BLaER1 (cell line): Measurements from ENCODE around the gene ALB.
"Not testable (repeated sequence)": the region's sequence is repeated elsewhere in the genome, so short reads cannot be mapped to it uniquely, and the experiment has no call there.

Experiments
- H3K27ac ChIP-seq: shearing (Covaris generic); formaldehyde crosslinking; 2 replicates; pipeline ENCODE4 v1.8.1; 2022
- H3K27me3 ChIP-seq: shearing (Covaris generic); formaldehyde crosslinking; 2 replicates; pipeline ENCODE4 v1.8.1; 2022
- H3K36me3 ChIP-seq: shearing (Covaris generic); formaldehyde crosslinking; 2 replicates; pipeline ENCODE4 v1.8.1; 2022
- H3K4me1 ChIP-seq: shearing (Covaris generic); formaldehyde crosslinking; 2 replicates; pipeline ENCODE4 v1.8.1; 2022
- H3K4me2 ChIP-seq: shearing (Covaris generic); formaldehyde crosslinking; 2 replicates; pipeline ENCODE4 v1.8.1; 2022
- H3K4me3 ChIP-seq: shearing (Covaris generic); formaldehyde crosslinking; 2 replicates; pipeline ENCODE4 v1.8.1; 2022
- H3K9ac ChIP-seq: shearing (Covaris generic); formaldehyde crosslinking; 2 replicates; pipeline ENCODE4 v1.8.1; 2022
- H3K9me3 ChIP-seq: shearing (Covaris generic); formaldehyde crosslinking; 2 replicates; pipeline ENCODE4 v1.8.1; 2022
- H4K20me1 ChIP-seq: shearing (Covaris generic); formaldehyde crosslinking; 2 replicates; pipeline ENCODE4 v1.8.1; 2022
- Cebpa-rat ChIP-seq: shearing (Covaris generic); IDR thresholded peaks from 2 replicates; pipeline ENCODE4 v1.8.1; 2022

The ALB gene

DNA sequence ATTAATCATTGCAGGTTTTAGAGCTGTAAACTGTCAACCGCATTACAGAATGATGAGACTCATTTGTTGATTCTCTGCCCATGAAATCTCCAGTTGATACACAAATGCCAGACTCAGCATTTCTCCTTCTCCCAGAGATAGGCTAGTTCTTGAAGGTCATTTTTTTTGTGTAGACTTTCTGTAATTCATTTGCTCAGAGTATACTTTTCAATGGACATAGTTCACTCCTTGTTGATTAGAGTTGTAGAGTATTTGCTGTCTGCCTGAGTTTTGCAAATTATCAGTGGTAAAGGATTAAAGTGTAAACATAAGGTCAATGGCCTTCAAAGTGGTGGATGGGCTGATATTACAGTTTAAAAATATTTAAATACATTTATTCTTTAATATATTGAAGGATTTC lies 15.2 kb upstream of the ALB start:
- no peak for TF ChIP-seq Cebpa-rat
- no peaks in the 10 kb centered on the region for H4K20me1 ChIP-seq

DNA sequence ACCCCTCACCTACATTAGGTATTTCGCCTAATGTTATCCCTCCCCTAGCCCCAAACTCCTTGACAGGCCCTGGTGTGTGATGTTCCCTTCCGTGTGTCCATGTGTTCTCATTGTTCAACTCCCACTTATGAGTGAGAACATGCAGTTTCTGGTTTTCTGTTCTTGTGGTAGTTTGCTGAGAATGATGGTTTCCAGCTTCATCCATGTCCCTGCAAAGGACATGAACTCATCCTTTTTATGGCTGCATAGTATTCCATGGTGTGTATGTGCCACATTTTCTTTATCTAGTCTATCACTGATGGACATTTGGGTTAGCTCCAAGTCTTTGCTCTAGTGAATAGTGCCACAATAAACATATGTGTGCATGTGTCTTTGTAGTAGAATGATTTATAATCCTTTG lies 14.4 kb upstream of the ALB start:
- H3K4me2 ChIP-seq, H3K4me1 ChIP-seq, H4K20me1 ChIP-seq, H3K9me3 ChIP-seq, H3K4me3 ChIP-seq, H3K27ac ChIP-seq, H3K36me3 ChIP-seq, H3K9ac ChIP-seq, H3K27me3 ChIP-seq: not testable (repeated sequence)

More for the DNA sequence above, 15.2 kb upstream of the ALB start:
- no peak overlapping the region for H3K9ac ChIP-seq
- H3K4me3 ChIP-seq: no peak overlapping the region
- no peak overlapping the region for H3K27ac ChIP-seq
- H3K9me3 ChIP-seq: no peaks in the 10 kb centered on the region
- no peak overlapping the region for H3K4me2 ChIP-seq
- no peaks in the 10 kb centered on the region for H3K36me3 ChIP-seq
- H3K4me1 ChIP-seq: no peaks in the 10 kb centered on the region
- H3K27me3 ChIP-seq: no peaks in the 10 kb centered on the region

DNA sequence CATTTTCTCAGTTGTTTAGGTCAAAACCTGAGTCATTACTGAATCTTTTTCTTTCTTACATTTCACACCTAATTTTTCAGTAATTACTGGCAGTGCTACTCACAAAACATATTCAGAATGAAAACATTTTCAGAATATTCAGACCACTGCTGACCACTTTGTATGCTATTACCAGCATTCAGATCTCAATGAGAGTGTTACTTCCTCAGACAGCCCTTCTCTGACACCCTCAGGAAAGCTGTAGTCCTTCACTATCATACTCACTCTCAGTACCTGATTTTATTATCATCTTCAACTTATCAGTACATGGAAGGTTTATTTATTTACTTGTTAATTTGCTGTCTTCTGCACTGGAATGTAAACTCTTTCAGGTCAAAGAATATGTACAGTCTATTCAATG lies 12.3 kb upstream of the ALB start:
- no peak overlapping the region for H3K4me3 ChIP-seq
- H3K4me1 ChIP-seq: no peaks in the 10 kb centered on the region
- H3K9ac ChIP-seq: no peak overlapping the region
- H3K27me3 ChIP-seq: no peaks in the 10 kb centered on the region
- no peak overlapping the region for H3K4me2 ChIP-seq
- H3K9me3 ChIP-seq: no peaks in the 10 kb centered on the region
- H3K27ac ChIP-seq: no peak overlapping the region
- no peaks in the 10 kb centered on the region for H4K20me1 ChIP-seq
- H3K36me3 ChIP-seq: no peaks in the 10 kb centered on the region
- no peak for TF ChIP-seq Cebpa-rat

DNA sequence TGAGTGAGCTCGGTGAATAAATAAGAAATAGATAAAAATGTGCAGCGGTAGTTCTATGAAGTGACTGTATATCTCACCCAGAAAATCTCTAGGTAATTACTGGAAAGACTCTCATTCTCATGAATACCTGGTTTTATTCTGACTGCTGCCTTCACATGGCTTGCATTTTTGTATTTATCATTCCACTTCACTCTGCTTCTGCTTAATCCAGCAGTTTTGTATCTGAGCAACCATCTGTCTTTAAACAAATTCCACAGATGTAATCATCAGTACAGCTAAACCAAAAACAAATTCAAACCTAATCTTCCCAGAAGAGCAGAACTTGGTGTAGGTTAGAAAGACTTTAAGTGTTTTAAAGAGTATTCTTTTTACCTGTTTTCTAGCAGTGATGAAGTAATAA lies 11.2 kb upstream of the ALB start:
- Histone ChIP-seq H3K27ac (no peak overlapping the region), H3K36me3 (no peaks in the 10 kb centered on the region), H3K9ac (no peak overlapping the region), H3K4me1 (no peaks in the 10 kb centered on the region), H3K27me3 (no peaks in the 10 kb centered on the region), H3K4me3 (no peak overlapping the region), H4K20me1 (no peaks in the 10 kb centered on the region), H3K4me2 (no peak overlapping the region), H3K9me3 (no peaks in the 10 kb centered on the region)
- TF ChIP-seq Cebpa-rat: no peak

DNA sequence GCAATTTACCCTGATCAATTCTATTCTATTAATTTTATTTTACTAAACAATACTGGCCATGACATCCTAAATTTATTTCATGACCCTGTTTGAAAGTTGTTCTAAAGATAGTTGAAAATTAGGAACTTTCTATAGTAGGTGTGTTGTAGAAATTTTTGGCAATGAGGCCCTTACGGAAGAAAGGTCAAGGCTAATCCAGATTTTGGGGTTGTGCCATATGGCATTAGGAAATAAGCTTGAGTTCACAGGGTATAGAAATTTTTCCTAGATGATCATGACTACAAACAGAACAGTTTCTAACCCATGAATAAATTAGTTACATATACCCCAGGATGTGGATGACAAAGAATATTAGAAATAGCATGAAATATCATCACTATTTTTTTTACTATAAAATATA lies 7.8 kb upstream of the ALB start:
- TF ChIP-seq Cebpa-rat: no peak
- Histone ChIP-seq H3K4me1 (no peaks in the 10 kb centered on the region), H3K27me3 (no peaks in the 10 kb centered on the region), H4K20me1 (no peaks in the 10 kb centered on the region), H3K27ac (no peak overlapping the region), H3K36me3 (no peaks in the 10 kb centered on the region), H3K9me3 (no peaks in the 10 kb centered on the region), H3K4me3 (no peak overlapping the region), H3K9ac (no peak overlapping the region), H3K4me2 (no peak overlapping the region)

DNA sequence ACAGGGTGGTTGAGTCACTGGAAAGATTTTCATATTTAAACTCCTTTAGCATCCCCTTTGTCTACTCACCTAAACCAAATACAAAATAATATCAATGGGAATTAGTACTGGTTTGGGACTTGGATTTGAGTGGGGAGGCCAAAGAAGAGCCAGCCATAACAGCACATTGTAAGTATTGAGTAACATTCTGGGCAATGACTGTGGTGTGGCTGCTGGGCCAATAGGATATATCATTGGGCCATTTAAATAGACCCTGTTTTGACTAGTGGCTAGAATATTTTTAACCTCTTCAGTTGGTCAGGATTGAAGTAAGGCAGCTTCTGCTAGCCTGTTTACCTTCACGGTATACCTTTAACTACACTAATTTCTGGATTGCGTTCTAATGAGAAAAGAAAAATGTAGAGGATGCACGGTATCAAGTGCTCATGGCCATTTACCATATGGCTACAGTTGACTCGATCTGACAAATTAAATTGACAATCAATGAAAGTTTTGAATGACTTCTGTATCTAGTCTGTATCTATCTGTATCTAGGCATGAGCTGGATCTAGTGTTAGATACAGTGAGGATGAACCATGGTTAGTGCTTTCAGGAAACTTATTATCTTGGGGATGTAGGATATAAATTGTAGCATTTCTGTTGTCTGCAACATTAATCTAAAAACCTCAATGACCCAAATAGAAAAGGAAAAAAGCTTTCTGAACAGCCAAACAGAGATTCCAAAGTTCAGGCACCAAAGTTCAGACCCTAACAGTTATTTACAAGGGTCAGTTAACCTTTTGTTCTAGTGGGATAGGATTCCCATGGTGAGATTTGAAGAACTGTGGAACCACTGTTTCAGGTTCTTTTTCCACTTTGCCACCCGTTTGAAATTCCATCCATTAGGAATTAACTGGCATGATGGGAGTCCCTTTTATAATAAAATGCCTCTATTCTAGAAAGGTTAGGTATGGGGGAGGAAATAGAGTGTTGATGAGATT lies 6.8 kb upstream of the ALB start:
- no peaks in the 10 kb centered on the region for H3K27me3 ChIP-seq
- H3K4me2 ChIP-seq: no peak overlapping the region
- no peaks in the 10 kb centered on the region for H3K36me3 ChIP-seq
- H3K4me3 ChIP-seq: no peak overlapping the region
- no peak overlapping the region for H3K27ac ChIP-seq
- TF ChIP-seq Cebpa-rat: no peak
- H3K9ac ChIP-seq: no peak overlapping the region
- H4K20me1 ChIP-seq: no peaks in the 10 kb centered on the region
- H3K4me1 ChIP-seq: no peaks in the 10 kb centered on the region
- H3K9me3 ChIP-seq: no peaks in the 10 kb centered on the region

DNA sequence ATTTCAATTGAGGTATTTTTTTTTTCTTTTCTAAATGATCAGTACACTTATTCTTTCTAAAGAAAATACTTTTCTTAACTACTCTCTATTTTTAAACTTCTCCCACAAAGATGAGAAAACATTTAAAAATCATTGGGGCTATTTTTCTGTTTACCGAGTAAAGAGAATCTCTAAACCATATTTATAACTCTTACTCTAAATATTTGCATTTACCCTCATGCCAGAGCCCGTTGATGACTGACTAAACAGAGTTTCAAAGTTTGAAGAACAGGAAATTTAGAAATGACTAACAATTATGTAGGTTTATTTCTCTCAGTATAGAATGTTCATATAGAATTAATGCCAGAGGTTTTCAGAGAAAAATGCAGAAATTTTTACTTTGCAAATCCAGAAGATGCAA lies 2.7 kb upstream of the ALB start:
- TF ChIP-seq Cebpa-rat: no peak
- Histone ChIP-seq H3K4me3 (no peak overlapping the region), H3K9ac (no peak overlapping the region)

DNA sequence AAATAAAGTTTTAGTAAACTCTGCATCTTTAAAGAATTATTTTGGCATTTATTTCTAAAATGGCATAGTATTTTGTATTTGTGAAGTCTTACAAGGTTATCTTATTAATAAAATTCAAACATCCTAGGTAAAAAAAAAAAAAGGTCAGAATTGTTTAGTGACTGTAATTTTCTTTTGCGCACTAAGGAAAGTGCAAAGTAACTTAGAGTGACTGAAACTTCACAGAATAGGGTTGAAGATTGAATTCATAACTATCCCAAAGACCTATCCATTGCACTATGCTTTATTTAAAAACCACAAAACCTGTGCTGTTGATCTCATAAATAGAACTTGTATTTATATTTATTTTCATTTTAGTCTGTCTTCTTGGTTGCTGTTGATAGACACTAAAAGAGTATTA lies 370 bp downstream of the ALB start:
- no peaks in the 10 kb centered on the region for H3K9me3 ChIP-seq
- H3K4me3 ChIP-seq: no peak overlapping the region
- H3K27ac ChIP-seq: no peak overlapping the region
- no peak overlapping the region for H3K4me2 ChIP-seq
- H4K20me1 ChIP-seq: no peaks in the 10 kb centered on the region
- no peaks in the 10 kb centered on the region for H3K4me1 ChIP-seq
- no peaks in the 10 kb centered on the region for H3K27me3 ChIP-seq
- TF ChIP-seq Cebpa-rat: no peak
- no peaks in the 10 kb centered on the region for H3K36me3 ChIP-seq
- no peak overlapping the region for H3K9ac ChIP-seq

More for the DNA sequence above, 2.7 kb upstream of the ALB start:
- H4K20me1 ChIP-seq: no peaks in the 10 kb centered on the region
- no peaks in the 10 kb centered on the region for H3K27me3 ChIP-seq
- H3K36me3 ChIP-seq: no peaks in the 10 kb centered on the region
- no peaks in the 10 kb centered on the region for H3K9me3 ChIP-seq
- no peak overlapping the region for H3K27ac ChIP-seq
- no peak overlapping the region for H3K4me2 ChIP-seq
- no peaks in the 10 kb centered on the region for H3K4me1 ChIP-seq

DNA sequence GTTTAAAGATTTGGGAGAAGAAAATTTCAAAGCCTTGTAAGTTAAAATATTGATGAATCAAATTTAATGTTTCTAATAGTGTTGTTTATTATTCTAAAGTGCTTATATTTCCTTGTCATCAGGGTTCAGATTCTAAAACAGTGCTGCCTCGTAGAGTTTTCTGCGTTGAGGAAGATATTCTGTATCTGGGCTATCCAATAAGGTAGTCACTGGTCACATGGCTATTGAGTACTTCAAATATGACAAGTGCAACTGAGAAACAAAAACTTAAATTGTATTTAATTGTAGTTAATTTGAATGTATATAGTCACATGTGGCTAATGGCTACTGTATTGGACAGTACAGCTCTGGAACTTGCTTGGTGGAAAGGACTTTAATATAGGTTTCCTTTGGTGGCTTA lies 1.1 kb downstream of the ALB start:
- Histone ChIP-seq H3K27ac (no peak overlapping the region), H3K4me3 (no peak overlapping the region), H3K9me3 (no peaks in the 10 kb centered on the region), H3K36me3 (no peaks in the 10 kb centered on the region), H3K4me1 (no peaks in the 10 kb centered on the region), H3K9ac (no peak overlapping the region), H3K27me3 (no peaks in the 10 kb centered on the region), H4K20me1 (no peaks in the 10 kb centered on the region), H3K4me2 (no peak overlapping the region)
- no peak for TF ChIP-seq Cebpa-rat

DNA sequence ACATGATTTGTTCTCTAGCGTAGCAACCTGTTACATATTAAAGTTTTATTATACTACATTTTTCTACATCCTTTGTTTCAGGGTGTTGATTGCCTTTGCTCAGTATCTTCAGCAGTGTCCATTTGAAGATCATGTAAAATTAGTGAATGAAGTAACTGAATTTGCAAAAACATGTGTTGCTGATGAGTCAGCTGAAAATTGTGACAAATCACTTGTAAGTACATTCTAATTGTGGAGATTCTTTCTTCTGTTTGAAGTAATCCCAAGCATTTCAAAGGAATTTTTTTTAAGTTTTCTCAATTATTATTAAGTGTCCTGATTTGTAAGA lies 2.4 kb downstream of the ALB start:
- Histone ChIP-seq H3K4me1 (no peaks in the 10 kb centered on the region), H3K27ac (no peak overlapping the region), H3K4me2 (no peak overlapping the region), H3K36me3 (no peaks in the 10 kb centered on the region), H3K9me3 (no peaks in the 10 kb centered on the region), H3K27me3 (no peaks in the 10 kb centered on the region), H3K4me3 (no peak overlapping the region), H4K20me1 (no peaks in the 10 kb centered on the region), H3K9ac (no peak overlapping the region)
- TF ChIP-seq Cebpa-rat: no peak

DNA sequence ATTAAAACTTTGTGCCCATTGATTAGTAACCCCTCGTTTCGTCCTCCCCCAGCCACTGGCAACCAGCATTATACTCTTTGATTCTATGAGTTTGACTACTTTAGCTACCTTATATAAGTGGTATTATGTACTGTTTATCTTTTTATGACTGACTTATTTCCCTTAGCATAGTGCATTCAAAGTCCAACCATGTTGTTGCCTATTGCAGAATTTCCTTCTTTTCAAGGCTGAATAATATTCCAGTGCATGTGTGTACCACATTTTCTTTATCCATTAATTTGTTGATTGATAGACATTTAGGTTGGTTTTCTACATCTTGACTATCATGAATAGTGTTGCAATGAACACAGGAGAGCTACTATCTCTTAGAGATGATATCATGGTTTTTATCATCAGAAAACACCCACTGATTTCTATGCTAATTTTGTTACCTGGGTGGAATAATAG lies 3.2 kb downstream of the ALB start:
- H3K9ac ChIP-seq: no peak overlapping the region
- no peaks in the 10 kb centered on the region for H3K4me1 ChIP-seq
- no peak overlapping the region for H3K4me2 ChIP-seq
- no peak overlapping the region for H3K27ac ChIP-seq
- H4K20me1 ChIP-seq: no peaks in the 10 kb centered on the region
- no peaks in the 10 kb centered on the region for H3K27me3 ChIP-seq
- H3K9me3 ChIP-seq: no peaks in the 10 kb centered on the region
- H3K4me3 ChIP-seq: no peak overlapping the region
- no peak for TF ChIP-seq Cebpa-rat
- H3K36me3 ChIP-seq: no peaks in the 10 kb centered on the region
